ENCODE results near the gene B3GNT7. TPM values are rescaled to one million over a fixed set of nuclear protein-coding genes. Genes with fewer than 3 reads are reported as not detected.

Gene B3GNT7, protein sequence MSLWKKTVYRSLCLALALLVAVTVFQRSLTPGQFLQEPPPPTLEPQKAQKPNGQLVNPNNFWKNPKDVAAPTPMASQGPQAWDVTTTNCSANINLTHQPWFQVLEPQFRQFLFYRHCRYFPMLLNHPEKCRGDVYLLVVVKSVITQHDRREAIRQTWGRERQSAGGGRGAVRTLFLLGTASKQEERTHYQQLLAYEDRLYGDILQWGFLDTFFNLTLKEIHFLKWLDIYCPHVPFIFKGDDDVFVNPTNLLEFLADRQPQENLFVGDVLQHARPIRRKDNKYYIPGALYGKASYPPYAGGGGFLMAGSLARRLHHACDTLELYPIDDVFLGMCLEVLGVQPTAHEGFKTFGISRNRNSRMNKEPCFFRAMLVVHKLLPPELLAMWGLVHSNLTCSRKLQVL
- 1.8 to 2.4 TPM (median 2.2 TPM) in 5 replicates for total RNA-seq (2022; extraction: Qiagen RNA extraction)

DNA sequence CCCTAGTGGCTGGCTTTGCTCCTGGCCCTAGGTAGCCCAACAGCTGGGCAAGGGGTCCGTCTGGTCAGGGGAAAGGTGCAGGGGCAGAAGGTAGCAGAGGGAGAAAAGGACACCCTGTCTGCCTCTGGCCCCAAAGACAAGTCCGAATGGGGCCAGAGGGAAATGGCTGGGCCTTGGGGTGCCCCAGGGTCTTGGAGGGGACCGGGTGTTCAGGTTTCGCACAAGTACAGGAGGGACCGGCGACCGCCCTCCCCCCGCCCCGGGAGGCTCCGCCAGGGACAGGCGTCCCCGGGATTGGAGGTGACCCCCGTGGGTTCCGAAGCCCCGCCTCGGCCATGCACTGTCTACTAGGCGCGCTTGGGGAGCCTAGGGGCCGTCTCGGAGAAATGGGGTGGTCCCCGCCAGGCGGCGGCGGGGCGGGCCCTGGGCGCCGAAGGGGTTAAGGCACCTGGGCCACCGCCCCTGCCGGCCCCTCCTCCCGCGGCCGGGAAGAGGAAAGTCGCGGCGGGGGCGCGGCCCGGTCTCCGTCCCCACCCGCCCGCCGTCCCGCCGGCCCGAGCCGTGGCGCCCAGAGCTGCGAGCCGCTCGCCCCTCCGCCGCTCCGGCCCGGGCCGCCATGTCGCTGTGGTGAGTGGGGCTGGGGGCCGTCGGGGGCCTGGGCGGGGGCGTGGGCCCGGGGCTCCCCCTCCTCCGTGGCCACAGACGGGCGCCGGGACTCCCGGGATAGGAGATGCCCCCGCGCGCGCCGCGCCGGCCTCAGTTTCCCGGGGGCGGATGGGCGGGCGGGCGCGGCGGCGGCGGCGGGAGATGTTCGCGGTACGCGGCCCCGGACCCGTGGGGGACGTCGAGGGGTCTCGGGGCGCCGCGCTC lies at the start of gene B3GNT7:
B3GNT7 (plus strand) TSS at position 523 of the 870 bp plus-strand sequence; CDS start at position 617, 94 bp downstream.

Other genes starting within 250 kb of the B3GNT7 start
- 13.8 to 14.8 TPM (median 14.7 TPM) in 5 replicates for gene ARMC9, start 197.1 kb upstream of the B3GNT7 start, total RNA-seq (2022; extraction: Qiagen RNA extraction)
- 677 to 741 TPM (median 729 TPM) in 5 replicates for gene NCL, start 68.8 kb downstream of the B3GNT7 start, total RNA-seq (2022; extraction: Qiagen RNA extraction)
- gene NMUR1, start 134.7 kb downstream of the B3GNT7 start, total RNA-seq (2022; extraction: Qiagen RNA extraction): not detected in 5 replicates
- not detected in 5 replicates for gene TEX44, start 197.2 kb downstream of the B3GNT7 start, total RNA-seq (2022; extraction: Qiagen RNA extraction)

Measured in A549 treated with AZD2906 at 1 μM for 4 hours (cell line).